ENCODE results near the gene PLPP2.

DNA sequence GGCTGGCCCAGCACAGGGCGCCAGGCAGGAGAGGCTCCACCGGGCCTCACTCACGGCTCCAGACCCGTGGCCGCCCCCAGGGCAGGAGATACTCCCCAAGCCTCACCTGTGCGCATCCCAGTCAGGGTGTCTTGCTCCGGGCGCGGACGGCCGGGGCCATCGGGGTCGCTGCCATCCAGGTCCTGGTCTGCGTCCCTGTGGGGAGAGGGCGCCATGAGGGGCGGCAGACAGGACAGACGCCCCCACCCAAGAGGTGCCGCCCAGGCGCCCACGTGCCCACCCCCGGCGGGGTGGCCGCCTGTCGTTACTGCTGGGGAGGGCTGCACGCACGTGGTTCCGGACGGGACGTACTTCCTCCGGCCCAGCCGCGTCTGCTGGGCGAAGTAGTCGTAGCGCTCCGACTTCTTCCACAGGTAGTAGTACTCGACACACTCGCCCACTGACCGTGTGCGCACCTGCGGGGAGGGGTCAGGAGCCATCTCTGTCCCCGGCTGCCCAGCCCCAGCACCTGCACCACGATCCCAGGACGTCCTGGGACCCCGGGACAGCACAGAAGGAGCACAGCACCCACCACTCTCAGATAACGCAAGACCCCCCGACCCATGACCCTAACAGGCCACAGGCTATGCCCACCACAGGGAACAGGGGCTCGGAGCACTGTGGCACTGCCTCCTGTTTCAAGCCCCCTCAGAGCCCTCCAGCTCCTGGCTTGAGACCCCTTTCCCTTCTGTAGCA, 17.4 kb upstream of the PLPP2 start:
- TF ChIP-seq CTCF (conservative IDR thresholded peaks at IDR 0.05 in 1 of 2, IDR thresholded peaks at IDR 0.05 in 1 of 2; ENCODE audit: extremely low read depth in 1 of 2, insufficient read depth in 1 of 2, low read depth in 1 of 2, low read length in 2 of 2) (no peak), EZH2 (IDR thresholded peaks at IDR 0.05; ENCODE audit: borderline replicate concordance, low read length) (no peak)
